Brain microvascular endothelial cell (primary cell): ENCODE measurements around the gene ATP6V0A1.
"Not testable (repeated sequence)": the region's sequence is repeated elsewhere in the genome, so short reads cannot be mapped to it uniquely, and the experiment has no call there.

Experiments
- DNase-seq: peaks from one replicate; pipeline ENCODE4 v3.0.0-alpha.2; 2020
- H3K27ac ChIP-seq: fragments of 250-450 bp; sonication (Bioruptor Pico); 2 replicates; pipeline ENCODE4 v1.5.1; 2020; ENCODE audit warnings: mild to moderate bottlenecking, moderate library complexity
- H3K27me3 ChIP-seq: fragments of 250-450 bp; sonication (Bioruptor Pico); replicated peaks from 2 replicates; pipeline ENCODE4 v1.5.1; 2020; ENCODE audit warnings: mild to moderate bottlenecking
- H3K36me3 ChIP-seq: fragments of 250-450 bp; sonication (Bioruptor Pico); replicated peaks from 2 replicates; pipeline ENCODE4 v1.5.1; 2020; ENCODE audit warnings: mild to moderate bottlenecking
- H3K4me3 ChIP-seq: 2 replicates; pipeline ENCODE4 v1.5.1; 2011; ENCODE audit warnings: low read depth, mild to moderate bottlenecking, control low read depth, low read length, moderate library complexity
- in situ Hi-C: cut with HindIII; loops from 2 replicates; pipeline ENCODE4 v1.10.0; 2017; ENCODE audit warnings: low sequenced_read_pairs, low pct_ligation_motif_present
- TF ChIP-seq, protein P1 (sequence below): IDR thresholded peaks from 2 replicates; pipeline ENCODE4 v1.5.1; 2011; ENCODE audit warnings: low read depth, mild to moderate bottlenecking, moderate library complexity, low read length, control low read depth, inconsistent platforms; ENCODE audit errors: missing control alignments

ATP6V0A1 gene

DNA sequence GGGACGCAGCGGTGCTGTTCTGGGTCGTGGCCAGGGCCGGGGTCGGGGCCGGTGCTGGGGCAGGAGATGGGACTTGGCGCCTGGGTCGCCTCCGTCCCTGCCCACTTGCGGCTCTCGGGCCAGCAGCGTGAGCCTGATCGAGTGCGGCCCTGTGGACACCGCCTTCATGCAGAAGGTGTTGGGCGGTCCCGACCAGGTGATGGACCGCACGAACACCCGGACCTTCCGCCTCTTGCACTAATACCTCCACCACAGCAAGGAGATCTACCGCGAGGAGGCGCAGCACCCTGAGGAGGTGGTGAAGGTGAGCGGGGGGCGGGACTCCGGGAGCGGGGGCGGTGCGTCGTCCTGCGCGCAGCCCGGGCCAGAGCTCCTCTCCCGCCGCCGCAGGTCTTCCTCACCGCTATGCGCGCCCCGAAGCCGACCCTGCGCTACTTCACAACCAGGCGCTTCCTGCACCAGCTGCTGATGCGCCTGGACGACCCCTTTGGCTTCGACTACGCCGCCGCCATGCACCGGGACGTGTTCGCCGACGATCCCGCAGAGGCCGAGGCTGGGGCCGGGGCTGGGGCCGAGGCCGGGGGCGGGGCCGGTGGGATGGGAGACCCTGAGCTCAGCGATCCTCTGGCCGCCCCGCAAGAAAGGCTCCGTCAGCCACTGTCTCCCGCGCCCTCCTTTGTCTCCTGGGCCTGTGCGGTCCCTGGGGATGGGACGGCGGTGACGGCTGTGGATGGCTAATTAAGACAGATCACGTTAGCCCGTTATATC lies 89.6 kb downstream of the ATP6V0A1 start:
- H3K27me3 ChIP-seq, result no peaks in the 10 kb centered on the region
- TF ChIP-seq, protein P1, sequence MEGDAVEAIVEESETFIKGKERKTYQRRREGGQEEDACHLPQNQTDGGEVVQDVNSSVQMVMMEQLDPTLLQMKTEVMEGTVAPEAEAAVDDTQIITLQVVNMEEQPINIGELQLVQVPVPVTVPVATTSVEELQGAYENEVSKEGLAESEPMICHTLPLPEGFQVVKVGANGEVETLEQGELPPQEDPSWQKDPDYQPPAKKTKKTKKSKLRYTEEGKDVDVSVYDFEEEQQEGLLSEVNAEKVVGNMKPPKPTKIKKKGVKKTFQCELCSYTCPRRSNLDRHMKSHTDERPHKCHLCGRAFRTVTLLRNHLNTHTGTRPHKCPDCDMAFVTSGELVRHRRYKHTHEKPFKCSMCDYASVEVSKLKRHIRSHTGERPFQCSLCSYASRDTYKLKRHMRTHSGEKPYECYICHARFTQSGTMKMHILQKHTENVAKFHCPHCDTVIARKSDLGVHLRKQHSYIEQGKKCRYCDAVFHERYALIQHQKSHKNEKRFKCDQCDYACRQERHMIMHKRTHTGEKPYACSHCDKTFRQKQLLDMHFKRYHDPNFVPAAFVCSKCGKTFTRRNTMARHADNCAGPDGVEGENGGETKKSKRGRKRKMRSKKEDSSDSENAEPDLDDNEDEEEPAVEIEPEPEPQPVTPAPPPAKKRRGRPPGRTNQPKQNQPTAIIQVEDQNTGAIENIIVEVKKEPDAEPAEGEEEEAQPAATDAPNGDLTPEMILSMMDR, result peak; percentile 57
- in situ Hi-C loops, result no loop called here
- H3K36me3 ChIP-seq, result no peaks in the 10 kb centered on the region
- no peak for DNase-seq
- peak overlapping the region; percentile 45 for H3K4me3 ChIP-seq
- no peak overlapping the region for H3K27ac ChIP-seq

DNA sequence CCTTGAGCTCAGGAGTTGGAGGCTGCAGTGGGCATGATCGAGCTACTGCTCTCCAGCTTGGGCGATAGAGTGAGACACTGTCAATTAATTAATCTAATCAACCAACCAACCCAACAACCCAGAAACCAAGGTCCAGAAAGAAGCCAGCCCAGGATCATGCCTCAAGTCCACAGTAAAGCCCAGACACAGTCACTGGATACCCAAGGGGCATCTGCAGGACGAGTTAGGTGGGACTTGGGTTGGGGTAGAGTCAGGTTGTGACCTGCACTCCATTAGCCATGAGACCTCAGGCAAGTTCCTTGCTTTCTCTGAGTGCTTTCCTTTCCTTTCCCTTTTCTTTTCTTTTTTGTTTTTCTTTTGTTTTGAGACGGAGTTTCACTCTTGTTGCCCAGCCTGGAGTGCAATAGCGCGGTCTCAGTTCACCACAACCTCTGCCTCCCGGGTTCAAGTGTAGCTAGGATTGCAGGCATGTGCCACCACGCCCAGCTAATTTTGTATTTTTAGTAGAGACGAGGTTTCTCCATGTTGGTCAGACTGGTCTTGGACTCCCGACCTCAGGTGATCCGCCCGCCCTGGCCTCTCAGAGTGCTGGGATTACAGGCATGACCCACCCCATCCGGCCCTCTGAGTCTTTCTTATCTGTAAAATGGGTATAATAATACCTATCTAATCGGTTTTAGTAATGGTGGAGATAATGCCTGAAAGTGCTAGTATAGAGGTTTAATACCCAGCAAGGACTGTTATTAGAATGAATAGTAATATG lies 90.5 kb downstream of the ATP6V0A1 start:
- Histone ChIP-seq H3K4me3 (no peak overlapping the region), H3K27me3 (no peaks in the 10 kb centered on the region), H3K27ac (no peak overlapping the region), H3K36me3 (no peaks in the 10 kb centered on the region)
- TF ChIP-seq, protein P1, result no peak
- in situ Hi-C loops, result no loop called here
- DNase-seq, result no peak

DNA sequence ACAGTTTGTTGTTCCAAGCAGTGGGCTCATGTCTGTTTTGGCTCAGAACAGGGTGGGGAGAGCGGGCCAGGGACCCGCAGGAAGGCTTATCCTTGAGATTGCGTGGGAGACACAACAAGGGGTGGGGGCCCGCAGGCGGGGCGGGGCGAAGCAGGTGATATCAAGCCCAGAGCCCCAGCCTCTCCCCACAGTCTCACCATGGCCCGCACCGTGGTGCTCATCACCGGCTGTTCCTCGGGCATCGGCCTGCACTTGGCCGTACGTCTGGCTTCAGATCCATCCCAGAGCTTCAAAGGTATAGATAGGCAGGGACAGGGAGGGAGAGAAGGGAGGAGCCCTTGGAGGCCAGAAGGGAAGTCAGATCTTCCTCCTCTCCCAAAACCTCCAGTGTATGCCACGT lies 94.1 kb downstream of the ATP6V0A1 start, which contains the start of gene HSD17B1:
Gene HSD17B1 (plus strand): TSS at position 188 of the 400 bp plus-strand sequence. CDS start 11 bp downstream, at position 199.
- peak within 1 kb of the TSS; percentile 91 for H3K4me3 ChIP-seq
- H3K27ac ChIP-seq, H3K36me3 ChIP-seq, in situ Hi-C loops, H3K27me3 ChIP-seq, DNase-seq: not testable (repeated sequence)

DNA sequence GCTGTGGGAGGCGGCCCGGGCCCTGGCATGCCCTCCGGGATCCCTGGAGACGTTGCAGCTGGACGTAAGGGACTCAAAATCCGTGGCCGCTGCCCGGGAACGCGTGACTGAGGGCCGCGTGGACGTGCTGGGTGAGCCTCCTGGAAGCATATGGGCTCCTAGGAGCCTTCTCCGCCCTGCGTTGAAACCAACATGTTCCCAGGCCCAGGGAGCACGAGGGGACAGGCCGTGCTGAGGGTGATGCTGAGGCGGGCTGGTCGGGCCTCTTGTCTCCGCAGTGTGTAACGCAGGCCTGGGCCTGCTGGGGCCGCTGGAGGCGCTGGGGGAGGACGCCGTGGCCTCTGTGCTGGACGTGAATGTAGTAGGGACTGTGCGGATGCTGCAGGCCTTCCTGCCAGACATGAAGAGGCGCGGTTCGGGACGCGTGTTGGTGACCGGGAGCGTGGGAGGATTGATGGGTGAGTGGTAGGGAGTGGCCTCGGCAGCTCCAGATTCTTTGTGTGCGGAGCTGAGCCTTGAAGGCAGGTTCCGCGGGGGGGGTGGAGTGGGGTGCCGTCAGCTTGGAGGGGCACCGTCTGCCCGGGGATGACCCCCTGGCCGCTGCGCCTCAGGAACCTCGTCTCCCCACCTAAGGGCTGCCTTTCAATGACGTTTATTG lies 94.6 kb downstream of the ATP6V0A1 start:
- in situ Hi-C loops, result no loop called here
- Histone ChIP-seq H3K36me3 (no peaks in the 10 kb centered on the region), H3K27me3 (no peaks in the 10 kb centered on the region), H3K4me3 (peak overlapping the region; percentile 91), H3K27ac (no peak overlapping the region)
- no peak for DNase-seq
- TF ChIP-seq, protein P1, result no peak

DNA sequence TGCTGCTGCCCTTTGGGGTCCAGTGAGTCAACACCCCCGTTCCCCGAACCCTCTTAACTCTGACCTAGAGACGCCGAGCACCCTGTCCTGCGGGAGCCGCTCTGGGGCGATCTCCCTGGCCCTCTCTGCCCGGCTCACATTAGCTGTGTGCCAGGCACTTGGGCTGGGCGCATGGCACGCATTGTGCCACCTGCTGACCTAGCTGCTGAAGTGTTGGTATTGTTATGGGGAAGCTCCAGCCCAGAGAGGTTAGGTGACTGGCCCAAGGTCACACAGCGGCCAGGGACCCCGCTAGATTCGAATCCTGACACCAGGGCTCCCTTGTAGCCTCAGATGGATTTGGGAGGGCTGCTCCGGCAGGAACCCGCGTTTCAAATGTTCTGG lies 95.2 kb downstream of the ATP6V0A1 start:
- peak overlapping the region; percentile 78 for H3K27ac ChIP-seq
- DNase-seq, result no peak
- H3K36me3 ChIP-seq, result no peaks in the 10 kb centered on the region
- TF ChIP-seq, protein P1, result no peak
- in situ Hi-C loops, result no loop called here
- peak overlapping the region; percentile 91 for H3K4me3 ChIP-seq
- H3K27me3 ChIP-seq, result no peaks in the 10 kb centered on the region
